Stimulated activated naive CD8-positive, alpha-beta T cell treated with anti-CD3 and anti-CD28 coated beads, Interleukin-15, Interleukin-2, amounts not matched to agents 100 ng/mL and 50 ng/mL, for 24 hours (primary cell): ENCODE measurements around the gene MYBBP1A.

ENCODE experiments used
- H3K27ac Mint-ChIP-seq: one replicate; pipeline ENCODE4 v1.8.0; 2021; ENCODE audit warnings: mild to moderate bottlenecking, mixed read lengths
- H3K27me3 Mint-ChIP-seq: one replicate; pipeline ENCODE4 v1.8.0; 2021; ENCODE audit warnings: mixed read lengths
- H3K36me3 Mint-ChIP-seq: one replicate; pipeline ENCODE4 v1.8.0; 2021; ENCODE audit warnings: low read depth, mixed read lengths
- H3K4me1 Mint-ChIP-seq: one replicate; pipeline ENCODE4 v1.8.0; 2021; ENCODE audit warnings: low read depth, mixed read lengths
- H3K4me3 Mint-ChIP-seq: one replicate; pipeline ENCODE4 v1.8.0; 2021; ENCODE audit warnings: mild to moderate bottlenecking, mixed read lengths
- H3K9me3 Mint-ChIP-seq: one replicate; pipeline ENCODE4 v1.8.0; 2021; ENCODE audit warnings: mixed read lengths

The MYBBP1A gene

GRCh38 chr17:4497101-4497824 lies 57.9 kb downstream of the MYBBP1A start:
- Mint-ChIP-seq H3K4me3 (no peak overlapping the region), H3K36me3 (no peaks in the 10 kb centered on the region), H3K4me1 (peaks cover 25% of the 10 kb centered on the region), H3K9me3 (no peaks in the 10 kb centered on the region), H3K27ac (no peak overlapping the region), H3K27me3 (peaks cover 26% of the 10 kb centered on the region)

GRCh38 chr17:4492721-4493561 lies 62.2 kb downstream of the MYBBP1A start:
- Mint-ChIP-seq H3K27ac (no peak overlapping the region), H3K9me3 (no peaks in the 10 kb centered on the region), H3K36me3 (no peaks in the 10 kb centered on the region), H3K4me1 (peaks cover 10% of the 10 kb centered on the region), H3K4me3 (no peak overlapping the region), H3K27me3 (no peaks in the 10 kb centered on the region)

GRCh38 chr17:4490637-4491061 lies 64.5 kb downstream of the MYBBP1A start:
- Mint-ChIP-seq H3K36me3 (no peaks in the 10 kb centered on the region), H3K27ac (no peak overlapping the region), H3K9me3 (no peaks in the 10 kb centered on the region), H3K4me1 (peaks cover 20% of the 10 kb centered on the region), H3K4me3 (no peak overlapping the region), H3K27me3 (no peaks in the 10 kb centered on the region)

- H3K4me1 Mint-ChIP-seq = peaks cover 23% of the 10 kb centered on the region
- H3K27ac Mint-ChIP-seq = no peak overlapping the region
- H3K36me3 Mint-ChIP-seq = no peaks in the 10 kb centered on the region
- H3K27me3 Mint-ChIP-seq = no peaks in the 10 kb centered on the region
- no peaks in the 10 kb centered on the region for H3K9me3 Mint-ChIP-seq
- no peak overlapping the region for H3K4me3 Mint-ChIP-seq
Measured at GRCh38 chr17:4490109-4490591, 65.0 kb downstream of the MYBBP1A start.

- H3K36me3 Mint-ChIP-seq = no peaks in the 10 kb centered on the region
- no peaks in the 10 kb centered on the region for H3K9me3 Mint-ChIP-seq
- H3K4me3 Mint-ChIP-seq = no peak overlapping the region
- no peaks in the 10 kb centered on the region for H3K27me3 Mint-ChIP-seq
- H3K4me1 Mint-ChIP-seq = peaks cover 28% of the 10 kb centered on the region
- no peak overlapping the region for H3K27ac Mint-ChIP-seq
Measured at GRCh38 chr17:4488989-4489595, 66.1 kb downstream of the MYBBP1A start.
